CD4-positive, alpha-beta memory T cell (primary cell): Measurements from ENCODE around the gene EEIG2. TPM values are rescaled to one million over a fixed set of nuclear protein-coding genes. Genes with fewer than 3 reads are reported as not detected.

Experiments used
- CTCF ChIA-PET: fragments of 350-600 bp; sonication (Branson Sonifier 250); formaldehyde crosslinking; loops from one replicate; lab custom pipeline; 2021; ENCODE audit warnings: inconsistent platforms; ENCODE audit not compliant: partially characterized antibody; lab: Charles Lee
- POLR2A ChIA-PET: fragments of 350-600 bp; sonication (Branson Sonifier 250); formaldehyde crosslinking; loops from one replicate; lab custom pipeline; 2021; ENCODE audit not compliant: partially characterized antibody; lab: Charles Lee
- DNase-seq, 5 donors: peaks; one replicate each; pipeline versions ENCODE4 v3.0.0 to v3.0.0-alpha.2; 2020 to 2022; ENCODE audit warnings: mixed read lengths in 1 of 5
- H3K27ac ChIP-seq: one replicate; pipeline ENCODE4 v1.7.0; 2013; ENCODE audit warnings: low read depth, low read length
- H3K27me3 ChIP-seq: 2 replicates; pipeline ENCODE4 v1.7.0; 2013; ENCODE audit warnings: mild to moderate bottlenecking, low read length, moderate library complexity; ENCODE audit not compliant: insufficient read depth
- H3K36me3 ChIP-seq: 2 replicates; pipeline ENCODE4 v1.7.0; 2013; ENCODE audit warnings: mild to moderate bottlenecking, low read length, moderate library complexity; ENCODE audit not compliant: insufficient read depth
- H3K4me1 ChIP-seq: 2 replicates; pipeline ENCODE4 v1.7.0; 2013; ENCODE audit warnings: mild to moderate bottlenecking, low read length, moderate library complexity; ENCODE audit not compliant: insufficient read depth
- H3K4me3 ChIP-seq, 2 donors: one replicate each; pipeline ENCODE4 v1.7.0; 2013; ENCODE audit warnings: low read length in 2 of 2, mild to moderate bottlenecking in 1 of 2
- H3K9me3 ChIP-seq, 2 donors: one replicate each; pipeline ENCODE4 v1.7.0; 2013; ENCODE audit warnings: low read length in 2 of 2, control low read depth in 1 of 2; ENCODE audit not compliant: control insufficient read depth in 1 of 2
- H3K27ac Mint-ChIP-seq, 7 donors: one replicate each; pipeline ENCODE4 v1.8.0; 2020 to 2021; ENCODE audit warnings: mixed read lengths in 7 of 7, mild to moderate bottlenecking in 6 of 7, inconsistent platforms in 3 of 7, moderate library complexity in 3 of 7
- H3K27me3 Mint-ChIP-seq, 2 donors: one replicate each; pipeline ENCODE4 v1.8.0; 2020 to 2021; ENCODE audit warnings: mixed read lengths in 2 of 2
- H3K36me3 Mint-ChIP-seq, 2 donors: one replicate each; pipeline ENCODE4 v1.8.0; 2020 to 2021; ENCODE audit warnings: mixed read lengths in 2 of 2, inconsistent platforms in 1 of 2, mild to moderate bottlenecking in 1 of 2
- H3K4me1 Mint-ChIP-seq, 4 donors: one replicate each; pipeline ENCODE4 v1.8.0; 2020 to 2021; ENCODE audit warnings: mixed read lengths in 4 of 4, mild to moderate bottlenecking in 1 of 4
- H3K4me3 Mint-ChIP-seq, 8 donors: one replicate each; pipeline ENCODE4 v1.8.0; 2020 to 2021; ENCODE audit warnings: mixed read lengths in 8 of 8, mild to moderate bottlenecking in 7 of 8, moderate library complexity in 6 of 8, inconsistent platforms in 3 of 8
- H3K9me3 Mint-ChIP-seq, 8 donors: one replicate each; pipeline ENCODE4 v1.8.0; 2020 to 2021; ENCODE audit warnings: mixed read lengths in 8 of 8, mild to moderate bottlenecking in 5 of 8, inconsistent platforms in 3 of 8, moderate library complexity in 1 of 8
- intact Hi-C: fragments of 100-400 bp; cut with micrococcal nuclease; formaldehyde crosslinking; loops from one replicate; pipeline ENCODE4 v1.15.1; 2023
- polyA plus RNA-seq, 2 donors: library from polyadenylated mRNA; unstranded; fragments of 300-500 nt; fragmentation: Illumina TruSeq; gene quantifications; one replicate each; pipeline ENCODE4 v1.2.3, GENCODE V29; 2021
- total RNA-seq, 2 experiments: library from RNA; stranded (reverse); gene quantifications; one replicate each; pipeline ENCODE4 v1.2.3, GENCODE V29; 2021

EEIG2 gene
- total and polyA plus RNA-seq, 4 experiments from 2014 or later = 0.33 to 10.7 (median 5.3) TPM

- ChIA-PET CTCF (no interaction called here), POLR2A (interaction anchor here (1.2 kb wide), 1 partner anchor 48 kb away, joined by 3 read pairs; no protein-coding TSS in a partner anchor)
- Histone ChIP-seq H3K4me1 (no peaks in the 10 kb centered on the region), H3K9me3 (no peaks in the 10 kb centered on the region), H3K27me3 (no peaks in the 10 kb centered on the region), H3K27ac (no peak overlapping the region), H3K4me3 (no peak overlapping the region), H3K36me3 (peaks cover 13% of the 10 kb centered on the region)
- Mint-ChIP-seq H3K27me3 (no peaks in the 10 kb centered on the region), H3K9me3 (no peaks in the 10 kb centered on the region), H3K4me3 (no peak overlapping the region), H3K27ac (no peak overlapping the region), H3K36me3 (peaks cover 5 to 14% of the 10 kb centered on the region in 2 donors), H3K4me1 (peaks cover 0 to 5% (median 4%) of the 10 kb centered on the region in 4 donors)
- no peak for DNase-seq
- intact Hi-C loops = no loop called here
These were observed 38.4 kb downstream of the EEIG2 start for GRCh38 chr1:108598340-108598739.

DNA sequence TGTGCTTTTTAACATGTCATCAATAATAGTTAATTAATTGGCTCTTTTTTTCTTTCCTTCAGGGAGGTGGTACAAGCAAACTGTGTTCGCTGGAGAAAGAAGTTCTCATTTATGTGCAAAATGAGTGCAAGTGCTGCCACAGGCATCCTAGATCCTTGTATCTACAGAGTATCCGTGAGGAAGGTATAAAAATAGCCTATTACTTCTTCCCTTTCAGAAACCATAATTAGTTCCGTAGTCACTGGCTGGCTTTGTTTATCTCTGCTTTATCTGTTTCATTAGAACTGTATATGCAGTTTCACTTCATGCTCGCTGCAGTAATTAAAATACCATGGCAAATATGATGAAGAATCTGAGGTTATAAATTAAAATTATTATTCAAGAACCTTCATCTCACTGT, 40.6 kb downstream of the EEIG2 start:
- Mint-ChIP-seq H3K4me3 (no peak overlapping the region), H3K9me3 (no peaks in the 10 kb centered on the region), H3K27ac (no peak overlapping the region), H3K27me3 (no peaks in the 10 kb centered on the region), H3K4me1 (peaks cover 0 to 5% (median 2%) of the 10 kb centered on the region in 4 donors), H3K36me3 (peaks cover 0 to 16% of the 10 kb centered on the region in 2 donors)
- H3K4me1 ChIP-seq = no peaks in the 10 kb centered on the region
- no peaks in the 10 kb centered on the region for H3K27me3 ChIP-seq
- no peak overlapping the region for H3K4me3 ChIP-seq
- peaks cover 13% of the 10 kb centered on the region for H3K36me3 ChIP-seq
- H3K27ac ChIP-seq = no peak overlapping the region
- CTCF ChIA-PET = no interaction called here
- no peak for DNase-seq
- intact Hi-C loops = no loop called here
- POLR2A ChIA-PET = no interaction called here
- H3K9me3 ChIP-seq = no peaks in the 10 kb centered on the region

DNA sequence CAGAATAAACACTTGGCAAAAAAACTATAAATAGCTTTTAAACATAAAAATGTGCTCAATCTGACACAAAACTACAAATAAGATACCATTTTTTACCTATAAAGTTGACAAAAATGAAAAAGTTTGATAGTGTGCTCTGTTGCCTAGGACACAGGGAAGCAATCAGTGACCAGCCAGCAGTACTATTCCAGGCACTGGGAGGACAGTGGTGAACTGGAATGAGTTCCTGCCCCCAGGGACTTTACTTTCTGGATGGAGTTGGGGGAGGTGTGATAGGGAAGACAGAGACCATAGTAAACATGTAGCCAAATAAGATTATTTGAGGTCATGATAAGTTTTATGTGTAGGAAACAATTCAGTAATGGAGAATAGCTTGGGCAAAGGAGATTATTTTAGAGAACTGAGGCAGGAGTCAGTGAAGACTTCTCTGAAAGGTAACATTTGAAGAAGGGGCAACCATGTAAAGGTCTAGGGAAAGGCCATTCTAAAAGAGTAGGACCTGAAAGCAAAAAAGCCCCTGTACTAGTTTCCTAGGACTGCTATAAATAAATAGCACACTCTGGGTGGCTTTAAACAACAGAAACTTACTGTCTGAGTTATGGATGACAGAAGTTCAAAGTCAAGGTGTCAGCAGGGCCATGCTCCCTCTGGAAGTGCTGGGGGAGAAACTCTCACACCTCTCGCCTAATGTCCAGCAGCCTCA, 42.0 kb downstream of the EEIG2 start:
- H3K4me1 Mint-ChIP-seq = peaks cover 0 to 2% (median under 1%) of the 10 kb centered on the region in 4 donors
- H3K4me3 ChIP-seq = no peak overlapping the region
- no peak overlapping the region for H3K27ac ChIP-seq
- H3K4me3 Mint-ChIP-seq = no peak overlapping the region
- no peaks in the 10 kb centered on the region for H3K27me3 Mint-ChIP-seq
- no peak overlapping the region for H3K27ac Mint-ChIP-seq
- H3K36me3 Mint-ChIP-seq = peaks cover 0 to 18% of the 10 kb centered on the region in 2 donors
- H3K36me3 ChIP-seq = peaks cover 13% of the 10 kb centered on the region
- intact Hi-C loops = no loop called here
- no peaks in the 10 kb centered on the region for H3K27me3 ChIP-seq
- H3K9me3 ChIP-seq = no peaks in the 10 kb centered on the region
- no peak for DNase-seq
- POLR2A ChIA-PET = no interaction called here
- CTCF ChIA-PET = no interaction called here
- H3K9me3 Mint-ChIP-seq = no peaks in the 10 kb centered on the region
- H3K4me1 ChIP-seq = no peaks in the 10 kb centered on the region

- H3K4me3 Mint-ChIP-seq = no peak overlapping the region
- intact Hi-C loops = no loop called here
- ChIA-PET CTCF (no interaction called here), POLR2A (no interaction called here)
- H3K4me1 Mint-ChIP-seq = peaks cover 0 to 2% (median 0%) of the 10 kb centered on the region in 4 donors
- H3K9me3 Mint-ChIP-seq = no peaks in the 10 kb centered on the region
- Histone ChIP-seq H3K4me3 (no peak overlapping the region), H3K36me3 (peaks cover 13% of the 10 kb centered on the region), H3K27me3 (no peaks in the 10 kb centered on the region), H3K27ac (no peak overlapping the region), H3K9me3 (no peaks in the 10 kb centered on the region), H3K4me1 (no peaks in the 10 kb centered on the region)
- H3K27ac Mint-ChIP-seq = no peak overlapping the region
- H3K36me3 Mint-ChIP-seq = peaks cover 19 to 34% of the 10 kb centered on the region in 2 donors
- DNase-seq = no peak
- H3K27me3 Mint-ChIP-seq = no peaks in the 10 kb centered on the region
These were observed 45.7 kb downstream of the EEIG2 start for GRCh38 chr1:108605633-108606032.

GRCh38 chr1:108606478-108606877, 46.6 kb downstream of the EEIG2 start:
- H3K4me3 ChIP-seq = no peak overlapping the region
- no peaks in the 10 kb centered on the region for H3K9me3 ChIP-seq
- H3K36me3 ChIP-seq = peaks cover 13% of the 10 kb centered on the region
- H3K9me3 Mint-ChIP-seq = no peaks in the 10 kb centered on the region
- H3K27me3 Mint-ChIP-seq = no peaks in the 10 kb centered on the region
- ChIA-PET CTCF (no interaction called here), POLR2A (no interaction called here)
- no peak for DNase-seq
- H3K27ac Mint-ChIP-seq = peak overlapping the region in 1 of 7 donors; percentile 49
- H3K4me1 Mint-ChIP-seq = peaks cover 0 to 2% (median 0%) of the 10 kb centered on the region in 4 donors
- peaks cover 19 to 32% of the 10 kb centered on the region in 2 donors for H3K36me3 Mint-ChIP-seq
- intact Hi-C loops = no loop called here
- H3K27ac ChIP-seq = no peak overlapping the region
- no peak overlapping the region for H3K4me3 Mint-ChIP-seq
- no peaks in the 10 kb centered on the region for H3K4me1 ChIP-seq
- no peaks in the 10 kb centered on the region for H3K27me3 ChIP-seq

GRCh38 chr1:108609483-108610049, 49.7 kb downstream of the EEIG2 start:
- H3K36me3 ChIP-seq = peaks cover 5% of the 10 kb centered on the region
- H3K27me3 ChIP-seq = no peaks in the 10 kb centered on the region
- no peak overlapping the region for H3K4me3 Mint-ChIP-seq
- peak overlapping the region in 1 of 7 donors; percentile 29 for H3K27ac Mint-ChIP-seq
- no peak overlapping the region for H3K27ac ChIP-seq
- no peaks in the 10 kb centered on the region for H3K4me1 ChIP-seq
- H3K9me3 ChIP-seq = no peaks in the 10 kb centered on the region
- H3K4me3 ChIP-seq = no peak overlapping the region
- H3K4me1 Mint-ChIP-seq = peaks cover 0 to 2% (median 0%) of the 10 kb centered on the region in 4 donors
- peaks cover 19 to 28% of the 10 kb centered on the region in 2 donors for H3K36me3 Mint-ChIP-seq
- DNase-seq = no peak
- H3K27me3 Mint-ChIP-seq = no peaks in the 10 kb centered on the region
- CTCF ChIA-PET = no interaction called here
- intact Hi-C loops = no loop called here
- H3K9me3 Mint-ChIP-seq = no peaks in the 10 kb centered on the region
- POLR2A ChIA-PET = no interaction called here
